GM13976 (cell line): ENCODE data around the gene RNF141.

Experiments used
- DNase-seq: peaks from one replicate; pipeline ENCODE4 v3.0.0; 2012; ENCODE audit warnings: low spot score
- in situ Hi-C: fragments of 300-500 bp; cut with MboI; formaldehyde crosslinking; loops from one replicate; pipeline ENCODE4 v1.12.0; 2022; ENCODE audit warnings: low sequenced_read_pairs, mixed read lengths, inconsistent platforms; ENCODE audit not compliant: unreplicated experiment
- TF ChIP-seq, protein P1 (sequence below): IDR thresholded peaks from 2 replicates; pipeline ENCODE4 v1.5.1; 2012; ENCODE audit warnings: borderline replicate concordance, mild to moderate bottlenecking; ENCODE audit not compliant: insufficient read depth; ENCODE audit errors: extremely low read depth, missing control alignments, control extremely low read depth

The RNF141 gene

GRCh38 chr11:10518891-10519290 is 22.1 kb downstream of the RNF141 start:
- in situ Hi-C loops: no loop called here

DNA sequence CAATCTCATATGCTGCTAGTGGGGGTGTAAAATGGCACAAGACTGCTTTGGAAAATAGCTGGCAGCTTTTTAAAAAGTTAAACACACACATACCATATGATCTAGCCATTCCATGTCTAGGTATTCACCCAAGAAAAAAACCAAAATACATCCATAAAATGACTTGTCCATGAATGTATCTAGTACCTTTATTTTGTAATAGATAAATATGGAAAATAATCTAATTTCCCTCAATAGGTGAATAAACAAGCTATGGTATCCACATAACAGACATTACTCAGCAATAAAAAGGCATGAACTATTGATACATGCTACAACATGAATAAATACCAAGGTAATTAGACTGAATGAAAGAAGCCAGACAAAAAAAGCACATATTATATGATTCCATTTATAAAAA is 22.9 kb downstream of the RNF141 start:
- in situ Hi-C loops: no loop called here

More at GRCh38 chr11:10518891-10519290, 22.1 kb downstream of the RNF141 start:
- TF ChIP-seq, protein P1, sequence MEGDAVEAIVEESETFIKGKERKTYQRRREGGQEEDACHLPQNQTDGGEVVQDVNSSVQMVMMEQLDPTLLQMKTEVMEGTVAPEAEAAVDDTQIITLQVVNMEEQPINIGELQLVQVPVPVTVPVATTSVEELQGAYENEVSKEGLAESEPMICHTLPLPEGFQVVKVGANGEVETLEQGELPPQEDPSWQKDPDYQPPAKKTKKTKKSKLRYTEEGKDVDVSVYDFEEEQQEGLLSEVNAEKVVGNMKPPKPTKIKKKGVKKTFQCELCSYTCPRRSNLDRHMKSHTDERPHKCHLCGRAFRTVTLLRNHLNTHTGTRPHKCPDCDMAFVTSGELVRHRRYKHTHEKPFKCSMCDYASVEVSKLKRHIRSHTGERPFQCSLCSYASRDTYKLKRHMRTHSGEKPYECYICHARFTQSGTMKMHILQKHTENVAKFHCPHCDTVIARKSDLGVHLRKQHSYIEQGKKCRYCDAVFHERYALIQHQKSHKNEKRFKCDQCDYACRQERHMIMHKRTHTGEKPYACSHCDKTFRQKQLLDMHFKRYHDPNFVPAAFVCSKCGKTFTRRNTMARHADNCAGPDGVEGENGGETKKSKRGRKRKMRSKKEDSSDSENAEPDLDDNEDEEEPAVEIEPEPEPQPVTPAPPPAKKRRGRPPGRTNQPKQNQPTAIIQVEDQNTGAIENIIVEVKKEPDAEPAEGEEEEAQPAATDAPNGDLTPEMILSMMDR: no peak
- DNase-seq: no peak

GRCh38 chr11:10515418-10515817 is 25.6 kb downstream of the RNF141 start:
- no peak for DNase-seq

More for the DNA sequence above, 22.9 kb downstream of the RNF141 start:
- TF ChIP-seq, protein P1: no peak
- no peak for DNase-seq

GRCh38 chr11:10514709-10515108 is 26.3 kb downstream of the RNF141 start:
- no peak for DNase-seq
- TF ChIP-seq, protein P1: no peak
- in situ Hi-C loops: no loop called here

More at GRCh38 chr11:10515418-10515817, 25.6 kb downstream of the RNF141 start:
- TF ChIP-seq, protein P1: no peak
- in situ Hi-C loops: no loop called here

DNA sequence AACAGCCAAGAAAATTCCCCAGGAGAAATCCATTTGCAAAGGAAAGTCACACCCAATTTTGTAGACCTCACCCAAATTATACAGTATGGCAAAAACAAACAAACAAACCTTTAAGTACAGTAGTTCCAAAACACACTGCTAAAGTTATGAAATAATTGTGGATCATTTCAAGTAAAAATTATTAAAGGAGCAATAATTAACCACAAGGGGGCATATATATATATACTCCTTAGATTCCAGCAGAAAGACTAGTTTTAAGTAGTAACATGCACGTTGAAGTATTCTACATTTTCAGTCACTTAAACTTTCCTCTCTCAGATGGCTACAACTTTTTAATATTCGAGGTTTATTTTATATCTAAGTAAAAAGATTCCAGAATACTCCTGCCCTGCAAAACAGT is 26.8 kb downstream of the RNF141 start:
- TF ChIP-seq, protein P1: no peak
- in situ Hi-C loops: no loop called here
- DNase-seq: no peak

DNA sequence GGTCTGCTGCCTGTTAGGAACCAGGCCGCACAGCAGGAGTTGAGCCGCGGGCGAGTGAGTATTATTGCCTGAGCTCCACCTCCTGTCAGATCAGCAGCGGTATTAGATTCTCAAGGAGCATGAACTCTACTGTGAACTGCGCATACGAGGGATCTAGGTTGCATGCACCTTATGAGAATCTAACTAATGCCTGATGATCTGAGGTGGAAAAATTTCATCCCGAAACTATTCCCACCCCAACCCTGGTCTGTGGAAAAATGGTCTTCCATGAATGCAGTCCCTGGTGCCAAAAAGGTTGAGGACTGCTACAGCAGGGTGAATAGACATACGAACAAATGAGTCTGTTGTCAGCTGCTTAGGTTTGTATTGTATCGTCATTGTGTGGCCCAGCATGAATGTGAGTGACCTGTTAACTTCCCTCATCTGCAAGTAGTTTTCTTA is 29.8 kb downstream of the RNF141 start:
- in situ Hi-C loops: no loop called here
- no peak for DNase-seq

More for the DNA sequence above, 29.8 kb downstream of the RNF141 start:
- TF ChIP-seq, protein P1: no peak
